SK-N-MC (cell line): ENCODE data around the gene HOXC4.

Experiments used
- EZH2 ChIP-seq: fragments of 200-600 bp; sonication (generic); IDR thresholded peaks from one replicate; pipeline ENCODE4 v1.6.1; 2017; ENCODE audit warnings: antibody characterized with exemption
- POLR2AphosphoS5 ChIP-seq: IDR thresholded peaks from 2 replicates; pipeline ENCODE4 v1.6.1; 2012; ENCODE audit warnings: mild to moderate bottlenecking, low read depth, low read length, borderline replicate concordance

DNA sequence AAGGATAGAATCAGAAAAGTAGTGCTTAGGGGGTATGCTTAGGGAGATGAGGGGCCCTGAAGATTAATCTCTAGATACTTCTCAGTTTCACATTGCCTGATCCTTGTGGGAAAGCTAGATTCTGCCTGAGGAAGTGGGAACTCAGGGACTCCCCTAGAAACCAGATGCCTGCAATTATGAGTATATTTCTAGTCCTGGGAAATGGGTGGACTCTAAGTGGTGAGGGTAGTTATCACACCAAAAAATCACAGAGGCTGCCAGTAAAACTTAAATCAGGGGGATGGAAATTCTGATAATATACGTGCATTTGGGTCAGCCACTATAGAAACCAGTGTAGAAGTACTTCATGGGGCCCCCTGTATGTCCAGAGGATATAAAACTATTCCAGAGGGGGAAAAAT lies 18.3 kb downstream of the HOXC4 start:
- no peak for TF ChIP-seq POLR2AphosphoS5
- no peak for TF ChIP-seq EZH2
